GM18867 (cell line): ENCODE data around the gene XAGE3.
"Not testable (repeated sequence)": the region's sequence is repeated elsewhere in the genome, so short reads cannot be mapped to it uniquely, and the experiment has no call there.

Source experiments
- ATAC-seq: cut with Tn5 transposase; IDR thresholded peaks from one replicate; pipeline ENCODE4 v1.9.1; 2021; ENCODE audit warnings: mild to moderate bottlenecking, moderate library complexity; ENCODE audit not compliant: unreplicated experiment

XAGE3 gene, protein sequence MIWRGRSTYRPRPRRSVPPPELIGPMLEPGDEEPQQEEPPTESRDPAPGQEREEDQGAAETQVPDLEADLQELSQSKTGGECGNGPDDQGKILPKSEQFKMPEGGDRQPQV

DNA sequence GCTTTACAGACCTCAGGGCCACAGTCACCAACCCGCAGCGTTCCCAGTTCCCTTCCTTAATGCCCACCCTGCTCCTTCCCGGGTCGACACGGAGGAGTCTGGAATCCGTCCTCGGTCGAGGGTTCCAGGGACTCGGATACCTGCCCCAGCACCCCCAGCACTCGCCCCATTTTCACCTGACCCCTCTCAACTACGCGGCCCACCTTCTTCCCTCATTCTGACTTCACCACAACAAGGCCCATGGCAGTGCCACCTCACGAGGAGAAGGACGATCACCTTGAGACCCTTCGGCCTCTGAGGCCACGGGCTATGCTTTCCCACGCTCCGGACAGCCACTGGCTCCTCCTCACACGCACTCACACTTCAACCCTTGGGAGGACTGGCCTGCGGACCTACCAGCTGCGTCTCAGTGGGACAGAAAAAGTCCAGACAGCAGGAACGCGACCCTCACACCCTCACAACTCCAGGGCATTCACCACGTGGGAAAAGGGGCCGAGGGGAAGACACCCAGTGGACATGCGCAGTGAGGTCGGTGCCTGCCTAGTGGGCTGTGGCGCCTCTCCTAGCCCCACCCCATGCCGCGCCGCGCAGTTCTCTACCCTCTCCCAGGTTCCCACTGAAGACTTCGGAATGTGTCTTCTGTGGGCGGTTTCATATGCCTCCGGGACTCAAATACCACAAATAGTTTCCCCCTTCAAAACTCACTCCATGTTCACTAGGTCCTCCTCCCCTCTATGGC, at the start of gene XAGE3:
XAGE3 (minus strand) TSS at position 474 of the 739 bp plus-strand sequence. CDS start 950 bp downstream, outside the sequence.
- ATAC-seq = no peak

DNA sequence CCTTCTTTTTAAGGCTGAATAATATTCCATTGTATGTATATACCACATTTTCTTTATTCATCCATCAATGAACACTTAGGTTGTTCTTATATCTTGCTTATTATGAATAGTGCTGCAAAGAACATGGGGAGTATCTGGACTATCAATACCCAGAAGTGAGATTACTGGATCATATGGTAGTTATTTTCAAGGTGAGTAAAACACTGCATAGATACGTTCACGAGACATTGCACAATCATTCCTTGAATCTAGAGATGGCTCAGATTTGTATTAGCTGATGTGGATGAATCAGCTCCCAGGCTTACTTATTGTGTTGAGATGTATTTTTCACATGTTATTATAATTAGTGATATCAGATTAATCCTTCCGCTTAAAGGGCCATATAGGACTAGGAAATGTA, 46.8 kb upstream of the XAGE3 start:
- ATAC-seq = not testable (repeated sequence)

DNA sequence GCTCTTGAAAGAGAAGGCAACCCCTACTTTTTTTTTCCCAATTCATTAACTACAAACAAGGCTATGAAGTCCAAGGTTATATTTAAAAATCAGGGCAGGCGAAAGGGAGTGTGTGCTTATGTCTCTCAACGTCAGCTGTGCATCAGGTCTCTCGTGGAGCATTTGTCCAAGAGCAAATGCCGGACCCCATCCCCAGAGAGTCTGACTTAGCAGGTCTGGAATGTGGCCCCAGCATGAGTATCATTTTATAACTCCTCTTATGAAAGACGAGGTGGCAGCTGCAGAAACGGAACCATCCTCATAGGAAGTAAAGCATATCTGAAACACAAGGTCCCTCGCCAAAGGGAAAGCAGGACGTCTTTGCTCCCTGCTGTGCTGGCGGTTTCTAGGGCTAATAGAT, 45.8 kb upstream of the XAGE3 start:
- ATAC-seq = not testable (repeated sequence)

DNA sequence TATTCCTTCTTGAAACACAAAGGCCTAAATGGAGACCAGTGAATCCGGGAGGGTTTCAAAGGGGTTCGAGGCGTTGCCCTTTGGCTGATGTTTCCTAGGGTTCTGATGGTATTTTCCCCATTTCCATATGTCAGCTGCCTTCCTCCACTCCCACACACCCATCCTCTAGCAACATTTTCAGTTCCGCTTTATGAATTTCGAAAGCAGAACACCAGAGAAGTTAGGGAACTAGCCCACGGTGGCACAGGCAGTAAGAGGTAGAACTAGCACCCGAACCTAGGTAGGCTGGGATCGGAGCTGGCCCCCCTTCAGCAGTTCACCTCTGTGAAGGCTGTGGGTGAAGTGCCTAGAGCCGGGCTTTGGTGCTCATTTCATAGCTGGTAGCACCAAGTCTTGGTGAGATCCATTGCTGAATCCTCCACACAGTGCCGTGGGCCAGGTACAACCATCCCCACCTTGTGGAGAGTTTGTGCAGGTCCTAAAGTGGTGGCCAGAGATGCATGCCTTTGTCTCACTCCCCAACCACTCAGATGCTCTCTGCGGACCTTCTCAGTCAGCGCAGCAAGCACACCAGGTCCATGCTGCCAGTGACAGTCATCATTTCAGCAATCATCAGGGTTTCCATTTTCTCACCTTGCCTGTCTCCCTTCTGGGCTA, 41.6 kb upstream of the XAGE3 start:
- ATAC-seq = peak; percentile 60

DNA sequence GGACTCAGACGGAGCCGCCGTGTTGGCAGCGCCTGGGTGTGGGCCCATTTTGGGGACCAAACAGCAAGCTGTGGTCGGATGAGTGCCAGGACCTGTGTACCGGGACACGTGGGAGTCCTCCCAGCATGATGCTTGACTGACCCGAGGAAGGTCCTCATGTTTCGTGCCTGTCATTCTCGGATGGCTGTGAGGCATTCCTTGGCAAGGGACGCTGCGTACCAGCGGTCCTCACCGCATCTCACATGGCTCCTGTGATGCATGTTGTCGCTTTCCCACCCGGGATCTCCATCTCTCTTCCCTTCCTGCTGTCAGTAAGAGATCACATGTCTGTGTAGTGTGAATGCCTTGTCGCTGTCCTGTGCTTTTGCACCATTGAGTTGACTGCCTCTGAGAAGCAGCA, 40.0 kb upstream of the XAGE3 start:
- not testable (repeated sequence) for ATAC-seq

DNA sequence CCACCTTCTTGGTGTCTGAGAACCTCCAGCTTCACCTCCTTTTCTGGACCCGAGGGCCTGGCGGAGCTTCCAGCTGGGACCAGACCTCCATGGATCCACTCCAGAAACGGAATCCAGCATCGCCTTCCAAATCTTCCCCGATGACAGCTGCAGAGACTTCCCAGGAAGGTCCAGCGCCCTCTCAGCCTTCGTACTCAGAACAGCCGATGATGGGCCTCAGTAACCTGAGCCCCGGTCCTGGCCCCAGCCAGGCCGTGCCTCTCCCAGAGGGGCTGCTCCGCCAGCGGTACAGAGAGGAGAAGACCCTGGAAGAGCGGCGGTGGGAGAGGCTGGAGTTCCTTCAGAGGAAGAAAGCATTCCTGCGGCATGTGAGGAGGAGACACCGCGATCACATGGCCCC, 39.3 kb upstream of the XAGE3 start:
- ATAC-seq = not testable (repeated sequence)

DNA sequence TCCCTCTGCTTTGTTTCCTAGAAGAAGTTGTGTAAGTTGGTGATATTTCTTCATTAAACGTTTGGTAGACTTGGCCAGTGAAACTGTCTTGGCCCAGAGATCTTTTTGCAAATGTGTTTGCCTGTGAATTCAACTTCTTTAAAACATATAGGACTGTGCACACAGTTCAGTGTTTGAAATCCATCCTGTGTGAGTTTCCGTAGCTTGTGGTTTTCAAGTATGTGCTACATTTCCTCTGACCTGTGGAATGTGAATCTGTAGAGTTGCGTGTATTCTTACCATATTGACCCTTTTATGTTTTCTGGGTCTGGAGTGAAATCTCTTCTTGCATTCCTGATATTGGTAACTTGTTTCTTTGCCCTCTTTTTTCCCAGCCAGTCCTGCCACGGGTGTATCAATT, 38.2 kb upstream of the XAGE3 start:
- ATAC-seq = not testable (repeated sequence)

DNA sequence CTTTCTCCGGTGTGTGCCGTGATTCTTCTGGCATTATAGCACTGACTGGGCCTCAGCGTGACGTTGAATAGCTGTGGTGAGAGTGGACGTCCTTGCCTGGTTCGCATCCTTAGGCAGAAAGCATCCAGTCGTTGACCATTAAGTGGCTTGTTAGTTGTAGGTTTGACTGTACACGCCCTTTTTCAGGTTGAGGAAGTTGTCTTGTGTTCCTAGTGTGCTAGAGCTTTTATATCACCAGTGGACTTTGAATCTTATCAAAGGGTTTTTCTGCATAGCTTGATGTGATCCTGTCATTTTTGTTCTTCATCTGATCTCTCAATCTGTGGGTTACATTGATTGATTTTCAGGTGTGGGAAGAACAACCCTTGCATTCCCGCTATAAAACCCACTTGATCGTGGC, 37.6 kb upstream of the XAGE3 start:
- ATAC-seq = not testable (repeated sequence)

DNA sequence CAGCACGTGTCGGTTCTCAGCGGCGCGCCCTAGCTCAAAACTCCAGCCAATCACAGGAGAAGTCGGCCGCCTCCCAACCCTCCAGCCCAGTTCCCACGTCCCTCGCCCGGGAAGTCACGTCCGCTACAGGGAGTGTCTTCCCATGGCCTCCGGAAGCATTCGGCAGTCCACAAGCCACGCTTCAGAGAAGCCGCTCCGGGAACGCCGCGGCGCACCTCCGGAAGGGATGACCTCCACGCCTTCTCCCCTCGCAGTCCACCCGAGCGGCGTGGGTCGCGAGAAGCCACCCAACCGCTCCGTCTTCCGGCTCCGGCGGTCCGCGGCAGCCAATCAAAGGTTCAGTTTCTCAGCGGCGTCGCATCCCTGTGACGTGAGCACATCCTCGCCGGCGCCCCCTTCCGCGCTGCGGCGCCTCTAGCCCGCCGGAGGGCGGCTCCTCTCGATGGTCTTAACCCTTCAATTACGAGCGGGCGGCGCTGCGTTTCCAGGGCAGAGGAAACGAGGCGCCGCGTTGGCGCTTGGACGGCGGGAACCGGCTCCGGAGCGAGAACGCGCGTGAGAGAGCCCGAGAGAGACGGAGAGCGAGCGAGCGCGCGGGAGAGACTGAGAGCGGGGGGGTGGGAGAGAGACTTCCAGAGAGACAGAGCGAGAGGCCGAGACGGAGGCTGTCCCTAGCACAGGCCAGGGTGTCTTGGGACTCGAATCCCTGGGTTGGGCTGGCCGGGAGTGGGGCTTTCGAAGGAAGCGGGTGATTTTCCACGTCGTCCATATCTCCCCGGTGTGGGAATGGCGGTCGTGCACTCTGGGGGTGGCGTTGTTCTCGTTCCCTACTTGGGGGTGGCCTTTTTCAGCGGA, 29.2 kb upstream of the XAGE3 start, which contains the start of gene FAM156B:
FAM156B (plus strand) TSS at position 476 of the 855 bp plus-strand sequence. CDS start 9,896 bp downstream, outside the sequence.
- peak; percentile 86 for ATAC-seq

DNA sequence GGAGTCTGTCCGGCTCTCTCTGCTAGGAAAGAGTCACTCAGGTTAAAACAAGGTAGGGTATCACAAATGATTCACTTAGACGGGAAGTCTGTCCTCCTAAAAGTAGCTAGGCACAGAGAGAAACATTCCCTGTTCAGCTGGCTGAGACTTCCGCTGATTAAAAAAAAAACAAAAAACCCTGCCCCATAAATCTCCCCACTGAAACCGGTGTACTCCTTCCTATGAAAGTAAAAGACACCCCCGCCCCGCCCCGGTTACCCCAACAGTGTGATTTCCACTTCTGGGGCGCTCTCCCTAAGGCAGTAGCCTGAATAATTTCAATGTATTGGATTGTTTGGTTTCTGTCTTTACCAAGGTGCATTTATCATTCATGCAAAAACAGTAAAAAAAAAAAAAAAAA, 28.6 kb upstream of the XAGE3 start:
- ATAC-seq = peak; percentile 24

DNA sequence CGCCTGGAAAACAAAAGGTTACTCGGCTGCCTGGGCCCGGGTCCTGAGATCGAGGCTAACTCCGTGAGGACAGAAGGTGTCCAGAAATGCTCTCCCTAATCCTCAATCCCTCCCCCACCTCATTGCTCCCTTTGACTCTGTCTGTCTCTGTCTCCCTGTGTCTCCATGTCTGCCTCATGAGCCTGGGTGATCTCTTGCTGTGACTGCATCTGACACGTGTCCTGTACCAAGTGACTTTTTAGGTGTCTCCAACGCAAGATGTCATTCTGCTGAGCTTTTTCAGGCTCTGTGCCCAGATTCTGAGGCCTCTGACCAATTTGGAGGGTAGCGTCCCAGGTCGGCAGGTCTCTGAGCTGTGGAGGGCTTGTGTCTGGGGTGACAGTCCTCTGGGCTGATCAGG, 20.2 kb upstream of the XAGE3 start:
- ATAC-seq = not testable (repeated sequence)

DNA sequence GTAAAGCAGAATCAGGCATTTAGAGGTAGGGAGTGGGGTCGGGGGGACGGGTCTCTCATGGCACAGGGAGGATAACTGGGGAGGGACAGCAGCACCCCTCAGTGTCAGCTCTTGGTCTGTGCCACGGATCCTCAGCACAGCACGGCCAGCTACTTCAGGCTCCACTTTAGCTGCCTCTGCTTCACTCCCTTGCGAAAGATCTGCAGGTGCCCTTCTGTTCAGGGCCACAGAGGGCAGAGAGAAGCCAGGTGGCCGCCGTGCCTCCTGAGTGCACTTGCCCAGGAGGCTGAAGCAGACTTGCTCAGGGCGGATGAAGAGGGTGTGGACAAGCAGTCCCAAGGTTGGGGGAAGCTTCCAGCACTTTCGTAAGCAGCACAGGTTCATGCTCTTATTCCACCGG, 19.6 kb upstream of the XAGE3 start:
- ATAC-seq = not testable (repeated sequence)

DNA sequence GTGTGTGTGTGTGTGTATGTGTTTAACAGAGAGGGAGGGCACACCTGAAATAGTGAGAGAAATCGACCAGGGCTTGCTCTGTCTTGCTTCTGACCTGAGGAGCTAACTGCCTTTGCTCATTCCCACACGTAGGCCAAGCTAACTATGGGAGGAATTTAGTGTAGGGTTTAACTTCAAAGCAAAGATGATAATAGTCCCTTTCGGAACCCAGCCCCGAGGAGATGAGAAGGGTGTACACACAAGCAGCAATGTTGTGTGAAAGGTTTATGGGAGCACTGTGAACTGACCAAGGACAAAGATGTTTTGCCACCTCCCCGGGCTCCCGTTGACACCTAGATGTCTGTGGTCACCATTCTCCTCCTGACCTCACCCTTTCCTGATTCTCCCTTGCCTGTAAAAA, 8.5 kb upstream of the XAGE3 start:
- ATAC-seq = not testable (repeated sequence)

DNA sequence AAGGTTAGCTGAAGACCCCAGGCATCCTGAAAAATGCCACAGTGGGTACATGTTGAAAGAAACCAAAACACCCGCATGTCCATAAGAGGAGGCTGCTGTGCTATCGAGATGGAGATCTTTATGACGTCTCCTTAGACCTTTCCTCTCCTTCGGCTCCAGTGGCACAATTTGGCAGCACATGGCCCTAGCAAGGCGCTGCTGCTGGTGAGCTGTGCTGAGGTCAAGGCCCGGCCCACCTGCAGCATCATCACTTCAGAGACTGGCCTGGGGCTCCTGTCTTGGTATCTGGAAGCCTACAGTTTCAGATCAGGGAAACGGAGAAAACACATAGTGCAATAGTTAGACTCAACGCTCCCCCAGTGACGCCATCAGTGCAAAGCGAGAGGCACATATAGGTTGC, 7.6 kb upstream of the XAGE3 start:
- ATAC-seq = not testable (repeated sequence)

DNA sequence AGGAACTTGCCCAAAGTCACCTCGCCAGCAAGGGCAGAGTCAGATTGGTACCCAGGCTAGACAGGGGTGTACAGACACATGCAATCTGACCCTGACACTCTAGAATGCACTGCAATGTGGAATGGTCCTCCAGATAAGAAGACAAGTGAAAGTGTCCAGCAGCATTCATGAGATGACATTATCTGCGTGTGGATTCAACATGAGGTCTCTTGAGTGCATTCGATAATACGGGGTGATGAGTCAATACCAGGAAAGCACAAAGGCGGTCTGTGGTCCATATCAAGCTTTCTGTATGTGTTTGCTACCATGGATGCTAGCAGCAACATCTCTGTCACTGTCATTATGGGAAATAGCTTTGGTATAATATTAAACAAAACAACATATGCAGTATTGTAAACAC, 6.8 kb upstream of the XAGE3 start:
- no peak for ATAC-seq

DNA sequence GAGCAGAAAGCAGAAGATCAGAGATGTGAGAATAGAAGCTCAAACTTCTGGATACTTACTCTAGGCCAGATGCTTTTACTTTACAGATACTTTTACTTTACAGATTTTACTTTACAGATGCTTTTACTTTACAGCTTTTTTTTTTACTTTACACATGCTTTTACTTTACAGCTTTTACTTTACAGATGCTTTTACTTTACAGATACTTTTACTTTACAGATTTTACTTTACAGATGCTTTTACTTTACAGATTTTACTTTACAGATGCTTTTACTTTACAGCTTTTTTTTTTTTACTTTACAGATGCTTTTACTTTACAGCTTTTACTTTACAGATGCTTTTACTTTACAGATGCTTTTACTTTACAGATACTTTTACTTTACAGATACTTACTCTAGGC, 5.9 kb upstream of the XAGE3 start:
- not testable (repeated sequence) for ATAC-seq

DNA sequence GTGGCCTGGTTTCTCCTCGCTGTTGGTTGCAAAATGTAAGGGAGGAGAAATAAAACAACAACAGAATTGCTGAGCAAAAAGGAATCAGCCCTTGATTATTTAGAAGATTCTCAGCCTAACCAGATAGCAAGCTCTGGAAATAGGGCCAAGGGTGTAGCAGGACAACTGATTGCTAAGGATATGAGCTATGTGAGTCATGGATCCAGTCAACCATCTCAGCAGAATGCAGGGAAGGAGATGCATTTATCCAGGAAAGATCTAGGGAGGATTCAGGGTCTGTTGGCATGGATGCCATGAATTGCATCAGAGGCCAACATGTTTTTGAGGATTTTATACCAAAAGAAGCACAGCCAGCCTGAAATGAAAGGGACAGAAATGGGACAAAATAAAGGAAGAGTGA, 2.2 kb upstream of the XAGE3 start:
- no peak for ATAC-seq

DNA sequence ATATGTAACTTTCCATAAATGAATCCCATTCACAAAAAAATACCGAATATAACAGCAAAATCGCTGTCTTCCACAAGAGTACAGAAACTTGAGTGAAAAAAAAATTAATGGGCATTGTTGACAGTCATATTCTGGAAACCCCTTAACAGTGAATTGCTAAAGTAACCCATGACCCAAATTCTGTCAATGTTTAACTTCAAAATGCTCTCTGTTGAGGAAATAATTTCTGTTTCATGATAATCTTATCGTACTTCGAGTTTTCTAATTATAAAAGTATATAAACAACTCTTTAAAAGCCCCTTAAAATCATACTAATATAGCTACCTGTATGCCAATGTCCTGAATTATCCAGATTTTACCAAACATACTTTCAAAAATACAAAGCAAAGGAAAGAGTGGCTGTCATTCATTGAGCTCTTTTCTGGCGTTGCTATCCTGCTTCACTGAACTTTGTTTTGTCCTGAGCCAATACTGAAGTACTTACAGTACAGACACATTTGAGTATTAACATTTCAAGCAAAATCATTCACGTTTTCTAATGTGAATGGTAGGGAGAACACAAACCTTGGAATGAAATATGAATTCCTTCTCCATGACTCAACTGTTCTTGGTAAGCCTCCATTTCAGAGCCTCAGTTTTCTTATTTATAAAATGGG, 2.4 kb downstream of the XAGE3 start:
- ATAC-seq = no peak

DNA sequence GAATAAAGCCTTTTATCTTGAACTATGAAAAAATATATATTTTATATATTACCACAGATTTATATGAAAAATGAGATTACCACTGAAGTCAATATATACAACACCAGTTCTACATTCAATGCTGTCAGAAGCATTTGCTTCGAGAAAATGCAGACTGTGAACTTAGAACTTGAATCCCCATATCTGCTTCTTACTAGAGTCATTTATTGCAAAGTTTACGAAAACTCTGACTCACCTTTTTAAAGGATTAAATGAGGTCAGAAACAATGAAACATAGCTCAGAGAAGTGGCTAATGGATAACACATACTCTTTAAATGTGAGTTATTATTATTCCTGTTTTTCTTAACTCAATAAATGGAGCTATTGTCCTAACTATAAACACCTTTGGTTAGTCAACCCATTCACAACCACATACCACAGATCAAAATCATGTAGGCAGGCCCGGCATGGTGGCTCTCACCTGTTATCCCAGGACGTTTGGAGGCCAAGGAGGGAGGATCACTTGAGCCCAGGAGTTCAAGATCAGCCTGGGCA, 10.8 kb downstream of the XAGE3 start:
- not testable (repeated sequence) for ATAC-seq

DNA sequence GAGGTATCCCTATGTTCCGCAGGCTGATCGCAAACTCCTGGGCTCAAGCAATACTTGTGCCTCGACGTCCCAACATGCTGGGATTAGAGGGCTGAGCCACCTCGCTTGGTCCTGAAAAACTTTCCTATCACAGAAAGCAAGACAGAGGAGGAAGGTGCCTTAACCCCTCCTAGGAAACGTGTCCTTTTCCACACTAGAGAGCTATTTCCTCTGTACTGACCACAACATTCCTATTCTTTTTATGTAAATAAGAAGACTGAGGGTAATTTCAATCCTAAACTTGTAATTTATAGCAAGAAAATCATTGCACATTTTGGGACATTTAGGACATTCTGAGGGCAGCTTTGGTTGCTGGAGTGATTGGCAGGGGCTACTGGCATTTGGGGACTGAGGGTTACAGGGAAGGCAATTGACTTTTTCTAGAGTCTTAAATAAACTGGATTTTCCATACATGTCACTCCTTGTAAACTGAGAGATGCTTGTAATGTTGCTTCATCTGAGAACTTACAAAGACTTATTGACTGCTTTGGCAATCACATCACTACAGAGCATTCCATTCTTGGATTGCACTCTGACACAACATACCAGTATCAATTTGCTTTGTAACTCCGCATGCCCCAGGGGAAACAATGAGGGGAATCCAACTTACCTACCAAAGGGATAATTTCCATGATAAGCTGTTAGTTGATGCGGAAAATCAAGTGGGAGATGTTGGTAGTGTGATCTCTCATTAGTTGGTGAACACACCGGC, 15.6 kb downstream of the XAGE3 start:
- no peak for ATAC-seq
